ENCODE results near the gene CROCC2. TPM values are rescaled to one million over a fixed set of nuclear protein-coding genes. Genes with fewer than 3 reads are reported as not detected.

The CROCC2 gene
- total and polyA plus RNA-seq, 7 donors, result 0.01 TPM; not detected in 6

GRCh38 chr2:240873098-240873788 lies 32.9 kb upstream of the CROCC2 start:
- Histone ChIP-seq H3K36me3 (ENCODE audit: insufficient read depth in 1 of 2, low read depth in 1 of 2) (no peaks in the 10 kb centered on the region), H3K27ac (no peak overlapping the region), H3K4me3 (no peak overlapping the region), H3K9me3 (no peaks in the 10 kb centered on the region), H3K4me1 (no peaks in the 10 kb centered on the region), H3K27me3 (ENCODE audit: insufficient read depth in 3 of 3, low read length in 2 of 3) (no peaks in the 10 kb centered on the region)
- DNase-seq (no peak), ATAC-seq (no peak)
- intact Hi-C loops (cut with DNase I), result no loop called here
- TF ChIP-seq, protein P1, sequence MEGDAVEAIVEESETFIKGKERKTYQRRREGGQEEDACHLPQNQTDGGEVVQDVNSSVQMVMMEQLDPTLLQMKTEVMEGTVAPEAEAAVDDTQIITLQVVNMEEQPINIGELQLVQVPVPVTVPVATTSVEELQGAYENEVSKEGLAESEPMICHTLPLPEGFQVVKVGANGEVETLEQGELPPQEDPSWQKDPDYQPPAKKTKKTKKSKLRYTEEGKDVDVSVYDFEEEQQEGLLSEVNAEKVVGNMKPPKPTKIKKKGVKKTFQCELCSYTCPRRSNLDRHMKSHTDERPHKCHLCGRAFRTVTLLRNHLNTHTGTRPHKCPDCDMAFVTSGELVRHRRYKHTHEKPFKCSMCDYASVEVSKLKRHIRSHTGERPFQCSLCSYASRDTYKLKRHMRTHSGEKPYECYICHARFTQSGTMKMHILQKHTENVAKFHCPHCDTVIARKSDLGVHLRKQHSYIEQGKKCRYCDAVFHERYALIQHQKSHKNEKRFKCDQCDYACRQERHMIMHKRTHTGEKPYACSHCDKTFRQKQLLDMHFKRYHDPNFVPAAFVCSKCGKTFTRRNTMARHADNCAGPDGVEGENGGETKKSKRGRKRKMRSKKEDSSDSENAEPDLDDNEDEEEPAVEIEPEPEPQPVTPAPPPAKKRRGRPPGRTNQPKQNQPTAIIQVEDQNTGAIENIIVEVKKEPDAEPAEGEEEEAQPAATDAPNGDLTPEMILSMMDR (IDR thresholded peaks at IDR 0.05), result no peak
- WGBS, 3 donors, result 86 to 93% (median 90%) methylated on average over 21 of the region's 21 CpGs

GRCh38 chr2:240873805-240874714 lies 32.1 kb upstream of the CROCC2 start:
- TF ChIP-seq, protein P1 (IDR thresholded peaks at IDR 0.05), result no peak
- Histone ChIP-seq H3K4me1 (no peaks in the 10 kb centered on the region), H3K9me3 (no peaks in the 10 kb centered on the region), H3K27ac (no peak overlapping the region), H3K27me3 (ENCODE audit: insufficient read depth in 3 of 3, low read length in 2 of 3) (no peaks in the 10 kb centered on the region), H3K4me3 (no peak overlapping the region), H3K36me3 (ENCODE audit: insufficient read depth in 1 of 2, low read depth in 1 of 2) (no peaks in the 10 kb centered on the region)
- no peak for ATAC-seq
- 70 to 77% (median 72%) methylated on average over 33 of the region's 33 CpGs for WGBS, 3 donors
- no peak for DNase-seq
- intact Hi-C loops (cut with DNase I), result no loop called here

- no peak overlapping the region for H3K27ac ChIP-seq
- no peaks in the 10 kb centered on the region for H3K9me3 ChIP-seq
- TF ChIP-seq, protein P1 (IDR thresholded peaks at IDR 0.05), result no peak
- no peaks in the 10 kb centered on the region for H3K4me1 ChIP-seq
- intact Hi-C loops (cut with DNase I), result no loop called here
- H3K27me3 ChIP-seq (ENCODE audit: insufficient read depth in 3 of 3, low read length in 2 of 3), result no peaks in the 10 kb centered on the region
- ATAC-seq, result no peak
- no peaks in the 10 kb centered on the region for H3K36me3 ChIP-seq (ENCODE audit: insufficient read depth in 1 of 2, low read depth in 1 of 2)
- no peak overlapping the region for H3K4me3 ChIP-seq
- 73 to 81% (median 73%) methylated on average over 11 to 12 of the region's 12 CpGs for WGBS, 3 donors
- DNase-seq, result no peak
Observed at GRCh38 chr2:240874715-240875227, 31.4 kb upstream of the CROCC2 start.

DNA sequence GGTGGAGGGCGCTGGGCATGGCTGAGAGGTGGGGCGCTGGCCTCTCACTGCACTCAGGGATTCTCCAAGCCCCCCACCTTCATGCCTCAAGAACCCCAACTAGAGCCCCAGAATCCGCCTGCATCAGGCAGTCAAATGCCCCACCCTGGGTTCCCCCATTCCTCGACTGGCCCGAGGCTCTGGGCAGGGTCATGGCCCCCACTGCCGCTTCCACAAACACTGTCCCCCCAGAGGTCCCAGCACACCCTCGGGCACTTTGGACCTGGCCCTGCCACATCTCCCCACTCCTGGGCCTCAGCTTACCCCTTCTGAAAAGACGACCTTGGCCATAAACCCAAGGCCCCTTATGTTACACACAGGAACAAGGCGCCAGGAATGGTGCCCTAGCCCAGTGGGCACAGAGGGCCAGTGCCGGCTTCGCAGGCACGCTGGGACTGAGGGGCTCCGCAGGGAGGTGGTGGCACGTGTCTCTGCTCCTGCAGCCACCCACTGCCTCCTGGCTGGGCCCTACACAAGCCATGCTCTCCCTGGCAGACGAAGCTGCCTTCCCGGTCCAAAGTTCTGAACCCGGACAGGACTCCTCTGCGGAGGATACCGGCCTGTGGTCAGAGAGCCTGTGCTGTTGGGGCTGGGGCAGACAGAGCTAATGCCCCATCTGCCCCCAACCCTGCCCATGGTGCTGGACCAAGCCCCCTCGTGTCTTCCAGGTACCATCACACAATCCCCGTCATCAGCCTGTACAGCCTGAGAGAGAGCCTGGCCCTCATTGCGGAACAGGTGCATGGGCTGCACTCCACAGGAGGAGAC lies 30.7 kb upstream of the CROCC2 start:
- ATAC-seq (no peak), DNase-seq (no peak)
- intact Hi-C loops (cut with DNase I), result no loop called here
- Histone ChIP-seq H3K4me3 (no peak overlapping the region), H3K27ac (no peak overlapping the region), H3K9me3 (no peaks in the 10 kb centered on the region), H3K36me3 (ENCODE audit: insufficient read depth in 1 of 2, low read depth in 1 of 2) (no peaks in the 10 kb centered on the region), H3K4me1 (no peaks in the 10 kb centered on the region), H3K27me3 (ENCODE audit: insufficient read depth in 3 of 3, low read length in 2 of 3) (no peaks in the 10 kb centered on the region)
- TF ChIP-seq, protein P1 (IDR thresholded peaks at IDR 0.05), result no peak
- WGBS, 3 donors, result 81 to 91% (median 82%) methylated on average over 20 to 22 of the region's 22 CpGs

Measured in psoas muscle (tissue), 8 donors.